Measurements from ENCODE around the gene GNAI2.
"Not testable (repeated sequence)": the region's sequence is repeated elsewhere in the genome, so short reads cannot be mapped to it uniquely, and the experiment has no call there.

The GNAI2 gene

GRCh38 chr3:50249457-50249856 is 13.5 kb downstream of the GNAI2 start:
- DNase-seq, result no peak

- DNase-seq, result no peak
These were observed 14.5 kb downstream of the GNAI2 start for GRCh38 chr3:50250514-50250913.

- DNase-seq, result no peak
These were observed 15.2 kb downstream of the GNAI2 start for GRCh38 chr3:50251220-50251619.

- DNase-seq, result no peak
These were observed 18.7 kb downstream of the GNAI2 start for GRCh38 chr3:50254577-50255250.

- DNase-seq, result no peak
These were observed 19.2 kb downstream of the GNAI2 start for GRCh38 chr3:50255251-50255615.

- DNase-seq, result no peak
These were observed 21.2 kb downstream of the GNAI2 start for GRCh38 chr3:50256978-50257890.

- DNase-seq, result no peak
These were observed 22.2 kb downstream of the GNAI2 start for GRCh38 chr3:50258029-50258680.

- no peak for DNase-seq
These were observed 23.0 kb downstream of the GNAI2 start for GRCh38 chr3:50258979-50259378.

- no peak for DNase-seq
These were observed 23.5 kb downstream of the GNAI2 start for GRCh38 chr3:50259432-50260026.

GRCh38 chr3:50260027-50260941 is 24.3 kb downstream of the GNAI2 start:
- peak; percentile 13 for DNase-seq

- DNase-seq, result no peak
These were observed 25.0 kb downstream of the GNAI2 start for GRCh38 chr3:50260942-50261441.

- DNase-seq, result no peak
These were observed 25.5 kb downstream of the GNAI2 start for GRCh38 chr3:50261505-50261904.

GRCh38 chr3:50262200-50262599 is 26.2 kb downstream of the GNAI2 start:
- DNase-seq, result not testable (repeated sequence)

- no peak for DNase-seq
These were observed 26.8 kb downstream of the GNAI2 start for GRCh38 chr3:50262778-50263177.

- DNase-seq, result no peak
These were observed 27.7 kb downstream of the GNAI2 start for GRCh38 chr3:50263478-50264382.

GRCh38 chr3:50264383-50264963 is 28.5 kb downstream of the GNAI2 start:
- no peak for DNase-seq

GRCh38 chr3:50264964-50265485 is 29.0 kb downstream of the GNAI2 start:
- no peak for DNase-seq

GRCh38 chr3:50265571-50265970 is 29.6 kb downstream of the GNAI2 start:
- no peak for DNase-seq

GRCh38 chr3:50266017-50266416 is 30.0 kb downstream of the GNAI2 start:
- no peak for DNase-seq

GRCh38 chr3:50266836-50267235 is 30.8 kb downstream of the GNAI2 start:
- DNase-seq, result no peak

Data from SIG-M5 (cell line).